GM21447 (cell line): Measurements from ENCODE around the gene STK38L.

Source experiments
- ATAC-seq: cut with Tn5 transposase; IDR thresholded peaks from one replicate; pipeline ENCODE4 v1.9.1; 2021; ENCODE audit not compliant: unreplicated experiment

Gene STK38L

GRCh38 chr12:27309293-27309994 is 65.4 kb downstream of the STK38L start:
- ATAC-seq: no peak

- no peak for ATAC-seq
Observed at GRCh38 chr12:27309995-27310315, 65.9 kb downstream of the STK38L start.

GRCh38 chr12:27316947-27317346 is 72.9 kb downstream of the STK38L start:
- no peak for ATAC-seq

GRCh38 chr12:27319409-27319808 is 75.3 kb downstream of the STK38L start:
- no peak for ATAC-seq

- ATAC-seq: no peak
Observed at GRCh38 chr12:27319848-27320247, 75.8 kb downstream of the STK38L start.

GRCh38 chr12:27324530-27324929 is 80.4 kb downstream of the STK38L start:
- no peak for ATAC-seq

- no peak for ATAC-seq
Observed at GRCh38 chr12:27330846-27331245, 86.8 kb downstream of the STK38L start.

GRCh38 chr12:27331291-27331926 is 87.3 kb downstream of the STK38L start:
- peak; percentile 35 for ATAC-seq

- ATAC-seq: no peak
Observed at GRCh38 chr12:27331927-27332324, 87.8 kb downstream of the STK38L start.

GRCh38 chr12:27332407-27332713 is 88.3 kb downstream of the STK38L start:
- ATAC-seq: peak; percentile 0

GRCh38 chr12:27332714-27333402 is 88.8 kb downstream of the STK38L start, which contains the start of gene BMAL2:
Gene BMAL2, plus strand, starts transcription at chr12:27332836. Its CDS starts 237 bp downstream, at chr12:27333073.
- ATAC-seq: peak; percentile 29

GRCh38 chr12:27333403-27334009 is 89.4 kb downstream of the STK38L start:
- ATAC-seq: peak; percentile 24

- ATAC-seq: no peak
Observed at GRCh38 chr12:27334042-27334720, 90.1 kb downstream of the STK38L start.

- no peak for ATAC-seq
Observed at GRCh38 chr12:27334721-27335082, 90.6 kb downstream of the STK38L start.

- no peak for ATAC-seq
Observed at GRCh38 chr12:27335364-27336281, 91.5 kb downstream of the STK38L start.

GRCh38 chr12:27336282-27336653 is 92.2 kb downstream of the STK38L start:
- ATAC-seq: no peak

- no peak for ATAC-seq
Observed at GRCh38 chr12:27337376-27337775, 93.3 kb downstream of the STK38L start.

- ATAC-seq: no peak
Observed at GRCh38 chr12:27338473-27338872, 94.4 kb downstream of the STK38L start.

GRCh38 chr12:27340971-27341370 is 96.9 kb downstream of the STK38L start:
- ATAC-seq: no peak

- ATAC-seq: no peak
Observed at GRCh38 chr12:27342536-27342935, 98.5 kb downstream of the STK38L start.
